HG02970 (cell line): Measurements from ENCODE around the gene MAP3K7CL.

Experiments
- ATAC-seq: cut with Tn5 transposase; IDR thresholded peaks from one replicate; pipeline ENCODE4 v1.9.1; 2021; ENCODE audit warnings: mild to moderate bottlenecking, moderate library complexity, moderate number of reproducible peaks; ENCODE audit not compliant: unreplicated experiment, low FRiP score

The MAP3K7CL gene

DNA sequence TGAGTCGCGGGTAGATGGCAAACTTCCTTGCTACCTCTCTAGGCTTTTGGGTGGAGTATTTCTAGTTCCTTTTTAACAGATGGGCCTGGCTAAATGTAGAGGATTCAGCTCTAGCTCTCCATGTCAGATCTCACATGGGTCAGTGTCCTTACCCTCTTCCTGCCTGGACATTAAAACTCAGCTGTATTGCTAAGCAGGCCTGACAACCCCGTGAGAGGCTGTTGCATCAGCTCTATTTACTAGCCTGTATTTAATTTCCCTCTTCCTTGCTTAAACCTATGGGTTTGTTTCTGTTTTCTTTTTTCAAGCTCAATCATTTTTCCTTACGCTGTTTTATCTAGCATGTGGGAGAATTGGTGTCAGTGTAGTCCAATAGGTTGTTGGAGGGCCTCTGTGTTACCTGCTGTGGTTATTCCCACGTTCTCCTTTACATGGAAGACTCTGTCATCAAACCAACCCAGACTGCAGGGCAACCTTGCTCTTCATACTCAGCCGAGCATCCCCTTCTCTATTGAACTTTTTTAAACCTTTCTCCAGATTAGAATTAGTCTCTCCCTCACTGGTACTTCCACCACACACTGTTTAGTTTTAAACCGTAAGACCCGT is 88.8 kb downstream of the MAP3K7CL start:
- no peak for ATAC-seq

- ATAC-seq = no peak
Measured at GRCh38 chr21:29221253-29221744, 90.9 kb downstream of the MAP3K7CL start.

DNA sequence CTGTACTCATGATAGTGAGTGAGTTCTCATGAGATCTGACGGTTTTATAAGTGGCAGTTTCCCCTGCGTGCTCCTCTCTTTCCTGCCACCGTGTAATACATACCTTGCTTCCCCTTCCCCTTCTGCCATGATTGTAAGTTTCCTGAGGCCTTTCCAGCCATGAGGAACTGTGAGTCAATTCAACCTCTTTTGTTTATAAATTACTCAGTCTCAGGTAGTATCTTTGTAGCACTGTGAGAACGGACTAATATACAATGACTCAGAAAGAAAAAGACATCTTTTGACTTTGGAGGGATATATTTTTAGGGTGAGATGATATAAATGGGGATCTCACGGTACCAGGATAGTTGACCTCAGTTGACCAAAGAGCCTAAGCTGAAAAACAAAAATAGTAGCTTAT is 93.6 kb downstream of the MAP3K7CL start:
- ATAC-seq = no peak
